Stromal cell of bone marrow (primary cell): Measurements from ENCODE around the gene PDSS1.
A peak's percentile ranks its signal among the peaks of the same experiment; 100 is the strongest.
"Not testable (repeated sequence)": the region's sequence is repeated elsewhere in the genome, so short reads cannot be mapped to it uniquely, and the experiment has no call there.

Experiments used
- DNase-seq: peaks from one replicate; pipeline ENCODE4 v3.0.0-alpha.2; 2012; ENCODE audit warnings: low read depth

PDSS1 gene

GRCh38 chr10:26739071-26739631 is 41.6 kb downstream of the PDSS1 start:
- no peak for DNase-seq

GRCh38 chr10:26741368-26741767 is 43.9 kb downstream of the PDSS1 start:
- DNase-seq, result no peak

- DNase-seq, result peak; percentile 13
Measured at GRCh38 chr10:26743091-26743490, 45.6 kb downstream of the PDSS1 start.

GRCh38 chr10:26743841-26744240 is 46.3 kb downstream of the PDSS1 start:
- DNase-seq, result no peak

- no peak for DNase-seq
Measured at GRCh38 chr10:26746061-26746460, 48.6 kb downstream of the PDSS1 start.

GRCh38 chr10:26755443-26755903 is 58.0 kb downstream of the PDSS1 start:
- DNase-seq, result peak; percentile 11

GRCh38 chr10:26759008-26759407 is 61.5 kb downstream of the PDSS1 start:
- DNase-seq, result no peak

- DNase-seq, result no peak
Measured at GRCh38 chr10:26765549-26765948, 68.0 kb downstream of the PDSS1 start.

GRCh38 chr10:26770069-26770468 is 72.6 kb downstream of the PDSS1 start:
- no peak for DNase-seq

- no peak for DNase-seq
Measured at GRCh38 chr10:26773633-26774032, 76.1 kb downstream of the PDSS1 start.

GRCh38 chr10:26776258-26776657 is 78.8 kb downstream of the PDSS1 start:
- no peak for DNase-seq

- no peak for DNase-seq
Measured at GRCh38 chr10:26777686-26778085, 80.2 kb downstream of the PDSS1 start.

GRCh38 chr10:26779176-26779860 is 81.8 kb downstream of the PDSS1 start:
- DNase-seq, result no peak

- no peak for DNase-seq
Measured at GRCh38 chr10:26780106-26780792, 82.7 kb downstream of the PDSS1 start.

GRCh38 chr10:26780793-26781601 is 83.5 kb downstream of the PDSS1 start:
- DNase-seq, result peak; percentile 89

- DNase-seq, result peak; percentile 13
Measured at GRCh38 chr10:26781797-26782196, 84.3 kb downstream of the PDSS1 start.

GRCh38 chr10:26787362-26787761 is 89.9 kb downstream of the PDSS1 start:
- DNase-seq, result no peak

GRCh38 chr10:26789779-26790178 is 92.3 kb downstream of the PDSS1 start:
- not testable (repeated sequence) for DNase-seq

GRCh38 chr10:26790221-26790995 is 92.9 kb downstream of the PDSS1 start:
- DNase-seq, result peak; percentile 37

GRCh38 chr10:26792758-26793495 is 95.4 kb downstream of the PDSS1 start:
- DNase-seq, result no peak
